GM19099 (cell line): ENCODE results near the gene U2SURP.

Source experiments
- POLR2A ChIP-seq: IDR thresholded peaks from 3 replicates; pipeline ENCODE4 v1.6.1; 2011; ENCODE audit warnings: low read depth; ENCODE audit not compliant: insufficient read length; ENCODE audit errors: extremely low read depth

Gene U2SURP

DNA sequence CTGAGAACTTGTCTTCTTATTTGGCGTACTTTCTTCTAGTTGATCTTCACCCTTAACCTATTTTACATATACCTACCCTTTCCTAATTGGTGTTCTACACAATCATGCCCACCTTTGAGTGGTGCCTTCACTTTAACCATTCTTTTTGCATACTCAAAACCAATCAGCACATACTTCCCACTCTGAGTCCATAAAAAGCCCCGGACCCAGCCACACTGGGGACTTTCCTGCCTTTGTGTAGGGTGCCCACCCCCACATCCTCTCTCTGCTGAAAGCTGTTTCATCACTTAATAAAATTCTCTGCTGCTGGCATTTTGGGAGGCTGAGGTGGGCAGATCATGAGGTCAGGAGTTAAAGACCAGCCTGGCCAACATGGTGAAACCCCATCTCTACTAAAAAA lies 102.3 kb downstream of the U2SURP start:
- TF ChIP-seq POLR2A: no peak

DNA sequence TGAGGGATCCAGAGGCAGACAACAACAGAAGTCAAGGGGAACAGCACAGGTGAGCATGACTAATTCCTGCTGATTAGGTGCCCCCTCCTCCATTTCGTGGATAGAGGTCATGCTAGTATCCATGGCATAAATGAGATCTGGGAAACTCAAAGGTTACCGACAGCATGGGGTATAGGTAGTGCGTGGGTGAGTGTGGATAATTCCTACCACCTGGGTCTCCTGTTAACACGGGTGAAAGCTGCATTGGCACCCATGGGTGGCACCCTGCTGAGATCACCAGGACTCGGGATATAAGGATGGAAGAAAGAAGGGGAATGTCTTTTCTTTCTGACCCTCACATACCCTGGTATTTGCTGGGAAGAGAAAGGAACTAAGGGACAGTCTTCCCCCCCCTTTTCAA lies 103.8 kb downstream of the U2SURP start:
- TF ChIP-seq POLR2A: no peak

DNA sequence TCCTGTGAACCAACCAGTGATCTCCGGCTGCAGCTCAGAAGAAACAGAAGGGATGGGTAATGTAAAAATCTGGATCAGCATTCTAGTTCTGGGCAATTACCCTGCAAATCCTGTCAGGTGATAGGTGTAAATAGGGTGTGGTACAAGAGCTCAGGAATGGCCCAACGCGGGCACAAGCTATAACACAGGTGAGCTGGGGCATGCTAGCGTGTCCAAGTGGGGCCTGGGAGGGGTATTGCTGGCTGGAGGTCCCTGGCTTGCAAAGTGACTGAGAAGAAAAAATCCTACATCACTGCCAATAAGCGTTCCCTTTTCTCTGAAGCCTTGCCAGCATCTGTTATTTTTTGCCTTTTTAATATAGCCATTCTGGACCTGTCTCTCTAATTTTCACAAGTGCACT lies 108.5 kb downstream of the U2SURP start:
- TF ChIP-seq POLR2A: no peak
